ENCODE results near the gene ZNF581.

The ZNF581 gene

GRCh38 chr19:55687281-55688201 is 44.1 kb downstream of the ZNF581 start:
- TF ChIP-seq CTCF (IDR thresholded peaks at IDR 0.05; ENCODE audit: borderline replicate concordance, insufficient read depth, low read depth, low read length) = no peak
- no peak overlapping the region for H3K4me3 ChIP-seq (ENCODE audit: low read depth, low read length)

- H3K4me3 ChIP-seq (ENCODE audit: low read depth, low read length) = no peak overlapping the region
- TF ChIP-seq CTCF (IDR thresholded peaks at IDR 0.05; ENCODE audit: borderline replicate concordance, insufficient read depth, low read depth, low read length) = no peak
These were observed 45.2 kb downstream of the ZNF581 start for GRCh38 chr19:55688422-55689218.

DNA sequence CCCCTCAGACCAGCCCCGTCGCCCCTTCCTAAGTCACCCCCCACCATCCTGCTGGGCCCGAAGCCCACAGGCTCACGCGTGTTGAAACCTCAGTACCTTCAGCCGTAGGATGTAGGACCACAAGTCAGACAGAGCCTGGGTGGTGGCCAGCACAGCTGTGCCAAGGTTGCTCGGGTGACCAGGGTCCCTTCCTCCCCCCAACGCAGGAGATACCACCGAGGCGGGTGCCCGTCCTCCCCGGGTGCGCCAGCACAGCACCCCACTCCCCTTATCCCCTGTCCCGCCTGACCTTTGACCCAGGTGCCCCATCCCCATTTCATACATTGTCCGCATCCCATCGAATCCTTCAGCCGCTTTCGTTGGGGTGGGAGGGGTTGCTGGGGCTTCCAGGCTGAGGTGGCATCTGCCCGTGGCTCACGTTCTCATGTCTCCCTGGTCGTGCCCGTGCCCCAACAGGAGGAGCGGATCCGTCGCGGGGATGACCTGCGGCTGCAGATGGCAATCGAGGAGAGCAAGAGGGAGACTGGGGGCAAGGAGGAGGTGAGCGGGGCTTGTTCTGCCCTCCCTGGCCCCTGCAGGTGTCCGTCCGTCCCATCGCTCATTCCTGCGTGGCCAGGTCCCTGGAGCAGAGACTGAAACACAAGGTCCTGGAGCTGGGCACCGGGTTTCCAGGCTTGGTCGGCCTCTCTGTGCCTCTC is 46.1 kb downstream of the ZNF581 start:
- no peak for TF ChIP-seq CTCF (IDR thresholded peaks at IDR 0.05; ENCODE audit: borderline replicate concordance, insufficient read depth, low read depth, low read length)
- no peak overlapping the region for H3K4me3 ChIP-seq (ENCODE audit: low read depth, low read length)

DNA sequence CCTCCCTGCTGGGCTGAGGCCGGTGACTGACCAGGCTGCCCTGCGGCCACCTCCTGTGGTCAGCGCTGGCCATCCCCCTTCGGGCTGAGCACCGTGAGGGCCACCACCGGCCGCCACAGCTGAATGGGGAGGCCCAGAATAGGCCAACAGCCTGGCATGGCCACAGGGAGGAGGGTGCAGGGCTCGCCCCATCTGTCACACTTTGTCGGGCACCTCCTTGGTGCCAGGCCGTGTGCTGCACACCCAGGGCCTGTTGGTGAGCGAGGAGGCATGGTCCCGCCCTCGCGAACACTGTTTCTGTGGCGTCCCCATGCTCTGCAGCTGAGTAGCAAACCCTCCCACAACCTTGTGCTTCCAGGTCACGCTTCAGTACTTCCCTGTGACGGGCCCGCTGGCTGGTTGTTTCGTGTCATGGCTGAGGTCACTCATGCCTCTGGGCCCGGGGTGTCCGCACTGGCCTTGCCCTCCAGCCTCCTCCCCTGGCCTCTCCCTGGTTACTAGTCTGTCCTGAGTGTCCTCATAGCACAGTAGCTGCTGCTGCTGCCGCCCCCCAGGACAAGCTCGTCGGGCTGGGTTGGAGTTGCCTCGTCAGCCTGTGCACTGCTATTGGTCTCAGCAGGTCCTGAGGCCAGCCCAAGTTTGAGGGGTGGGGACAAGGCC is 46.8 kb downstream of the ZNF581 start:
- H3K4me3 ChIP-seq (ENCODE audit: low read depth, low read length) = no peak overlapping the region
- TF ChIP-seq CTCF (IDR thresholded peaks at IDR 0.05; ENCODE audit: borderline replicate concordance, insufficient read depth, low read depth, low read length) = no peak

GRCh38 chr19:55690769-55691545 is 47.5 kb downstream of the ZNF581 start:
- no peak for TF ChIP-seq CTCF (IDR thresholded peaks at IDR 0.05; ENCODE audit: borderline replicate concordance, insufficient read depth, low read depth, low read length)

More at GRCh38 chr19:55690769-55691545, 47.5 kb downstream of the ZNF581 start:
- H3K4me3 ChIP-seq (ENCODE audit: low read depth, low read length) = no peak overlapping the region

All from GM12875 (cell line).